ENCODE measurements around the gene GJA5. TPM values are rescaled to one million over a fixed set of nuclear protein-coding genes. Genes with fewer than 3 reads are reported as not detected.

Gene GJA5
- total and polyA plus RNA-seq, 2 donors (not counting 1 experiment from before 2014, with no cell fraction given): not detected

- CTCF ChIA-PET: interaction anchor here (0.6 to 2.5 kb wide), 2 partner anchors 96 to 169 kb away, joined by 6 to 7 read pairs; no protein-coding TSS in a partner anchor
- H3K27ac Mint-ChIP-seq: no peak overlapping the region
- H3K9me3 ChIP-seq (ENCODE audit: control extremely low read depth in 1 of 3, control insufficient read depth in 2 of 3, insufficient read depth in 1 of 3, low read length in 2 of 3): peaks cover 0 to 33% (median 17%) of the 10 kb centered on the region in 3 donors
- ATAC-seq (ENCODE audit: low read depth) (no peak), DNase-seq (no peak)
- no peak overlapping the region for H3K4me3 Mint-ChIP-seq
- H3K4me1 ChIP-seq (ENCODE audit: control insufficient read depth in 2 of 2, insufficient read depth in 2 of 2, low read length in 2 of 2): peaks cover 7 to 12% of the 10 kb centered on the region in 2 donors
- H3K4me2 ChIP-seq (replicated peaks; ENCODE audit: low read depth, low read length, poor library complexity, severe bottlenecking): no peak overlapping the region
- no peak overlapping the region for H3K4me3 ChIP-seq (ENCODE audit: control extremely low read depth in 1 of 5, extremely low read depth in 1 of 5, insufficient read depth in 1 of 5, low read depth in 2 of 5, low read length in 4 of 5)
- WGBS (ENCODE audit: insufficient coverage): 81% methylated on average over 2 of the region's 2 CpGs
- H3K27me3 ChIP-seq (replicated peaks in 1 of 4; ENCODE audit: control extremely low read depth in 1 of 4, control insufficient read depth in 3 of 4, insufficient read depth in 4 of 4, low read length in 3 of 4): peaks cover 0 to 27% (median 2%) of the 10 kb centered on the region in 4 experiments
- POLR2A ChIA-PET: no interaction called here
- intact Hi-C loops (cut with micrococcal nuclease): no loop called here
- H4K20me1 ChIP-seq (ENCODE audit: control insufficient read depth, insufficient read depth, low read length, poor library complexity, severe bottlenecking): no peaks in the 10 kb centered on the region
- H3K9me3 Mint-ChIP-seq (ENCODE audit: insufficient read depth): peaks cover 6% of the 10 kb centered on the region
- no peak overlapping the region for H2AFZ ChIP-seq (ENCODE audit: insufficient read depth, low read depth, low read length, poor library complexity, severe bottlenecking)
- H3K4me1 Mint-ChIP-seq: peaks cover 8% of the 10 kb centered on the region
- no peak overlapping the region for H3K9ac ChIP-seq (ENCODE audit: low read length)
- peaks cover 21% of the 10 kb centered on the region for H3K27me3 Mint-ChIP-seq
- H3K79me2 ChIP-seq (ENCODE audit: control insufficient read depth, insufficient read depth, low read length): no peaks in the 10 kb centered on the region
- no peaks in the 10 kb centered on the region for H3K36me3 ChIP-seq (replicated peaks in 1 of 2; ENCODE audit: control extremely low read depth in 1 of 2, control insufficient read depth in 1 of 2, extremely low read depth in 1 of 2, insufficient read depth in 2 of 2, low read length in 1 of 2)
- TF ChIP-seq CTCF (IDR thresholded peaks at IDR 0.05) (no peak), EZH2 (IDR thresholded peaks at IDR 0.05; ENCODE audit: borderline replicate concordance, insufficient read depth, low read depth, low read length, poor library complexity, severe bottlenecking) (no peak)
- H3K27ac ChIP-seq (ENCODE audit: low read length in 2 of 2): no peak overlapping the region
Measured at GRCh38 chr1:147722124-147722523, 38.3 kb downstream of the GJA5 start.

GRCh38 chr1:147721716-147722115 lies 38.7 kb downstream of the GJA5 start:
- no peak for DNase-seq
- no peak overlapping the region for H3K27ac Mint-ChIP-seq
- POLR2A ChIA-PET: no interaction called here

More at GRCh38 chr1:147721716-147722115, 38.7 kb downstream of the GJA5 start:
- H3K4me1 ChIP-seq (ENCODE audit: control insufficient read depth in 2 of 2, insufficient read depth in 2 of 2, low read length in 2 of 2): peaks cover 9 to 15% of the 10 kb centered on the region in 2 donors
- H3K4me1 Mint-ChIP-seq: peaks cover 12% of the 10 kb centered on the region
- no peak overlapping the region for H2AFZ ChIP-seq (ENCODE audit: insufficient read depth, low read depth, low read length, poor library complexity, severe bottlenecking)
- H3K9ac ChIP-seq (ENCODE audit: low read length): no peak overlapping the region
- H3K4me3 Mint-ChIP-seq: no peak overlapping the region
- peaks cover 0 to 33% (median 17%) of the 10 kb centered on the region in 3 donors for H3K9me3 ChIP-seq (ENCODE audit: control extremely low read depth in 1 of 3, control insufficient read depth in 2 of 3, insufficient read depth in 1 of 3, low read length in 2 of 3)
- WGBS (ENCODE audit: insufficient coverage): no CpG with 5 or more reads among the region's 1 CpG
- peaks cover 0 to 27% (median 2%) of the 10 kb centered on the region in 4 experiments for H3K27me3 ChIP-seq (replicated peaks in 1 of 4; ENCODE audit: control extremely low read depth in 1 of 4, control insufficient read depth in 3 of 4, insufficient read depth in 4 of 4, low read length in 3 of 4)
- H4K20me1 ChIP-seq (ENCODE audit: control insufficient read depth, insufficient read depth, low read length, poor library complexity, severe bottlenecking): no peaks in the 10 kb centered on the region
- H3K4me2 ChIP-seq (replicated peaks; ENCODE audit: low read depth, low read length, poor library complexity, severe bottlenecking): no peak overlapping the region
- H3K27me3 Mint-ChIP-seq: peaks cover 26% of the 10 kb centered on the region
- peaks cover 6% of the 10 kb centered on the region for H3K9me3 Mint-ChIP-seq (ENCODE audit: insufficient read depth)
- intact Hi-C loops (cut with micrococcal nuclease): no loop called here
- H3K4me3 ChIP-seq (ENCODE audit: control extremely low read depth in 1 of 5, extremely low read depth in 1 of 5, insufficient read depth in 1 of 5, low read depth in 2 of 5, low read length in 4 of 5): no peak overlapping the region
- no peak for TF ChIP-seq CTCF (IDR thresholded peaks at IDR 0.05)
- no peak for TF ChIP-seq EZH2 (IDR thresholded peaks at IDR 0.05; ENCODE audit: borderline replicate concordance, insufficient read depth, low read depth, low read length, poor library complexity, severe bottlenecking)
- no peak overlapping the region for H3K27ac ChIP-seq (ENCODE audit: low read length in 2 of 2)
- no peaks in the 10 kb centered on the region for H3K36me3 ChIP-seq (replicated peaks in 1 of 2; ENCODE audit: control extremely low read depth in 1 of 2, control insufficient read depth in 1 of 2, extremely low read depth in 1 of 2, insufficient read depth in 2 of 2, low read length in 1 of 2)
- no peaks in the 10 kb centered on the region for H3K79me2 ChIP-seq (ENCODE audit: control insufficient read depth, insufficient read depth, low read length)
- ATAC-seq (ENCODE audit: low read depth): no peak
- CTCF ChIA-PET: interaction anchor here (0.6 kb wide), 1 partner anchor 96 kb away, joined by 6 read pairs; no protein-coding TSS in a partner anchor
